Panc1 (cell line): ENCODE measurements around the gene TP53RK. TPM values are rescaled to one million over a fixed set of nuclear protein-coding genes. Genes with fewer than 3 reads are reported as not detected.

ENCODE experiments used
- ATAC-seq: fragments of 200-7000 bp; cut with Tn5 transposase; 2 replicates; pipeline ENCODE4 v1.9.1; 2020; ENCODE audit warnings: mild to moderate bottlenecking, moderate library complexity
- BruUV-seq: library from RNA; stranded (reverse); fragments of 400-500 nt; replicated peaks from 2 replicates; lab custom pipeline; 2021; lab: Mats Ljungman, UMichigan
- CTCF ChIA-PET: fragments of 300-600 bp; sonication (Branson Sonifier 250); formaldehyde crosslinking; loops from one replicate; lab custom pipeline; 2022; ENCODE audit warnings: antibody characterized with exemption; lab: Charles Lee
- POLR2A ChIA-PET: fragments of 300-600 bp; sonication (Branson Sonifier 250); formaldehyde crosslinking; loops from one replicate; lab custom pipeline; 2022; ENCODE audit warnings: antibody characterized with exemption; lab: Charles Lee
- DNase-seq: peaks from one replicate; pipeline ENCODE4 v3.0.0-alpha.2; 2010; ENCODE audit warnings: low read depth, low spot score
- H3K27ac ChIP-seq: 2 replicates; pipeline ENCODE4 v1.5.1; 2011; ENCODE audit warnings: mild to moderate bottlenecking, low read length, inconsistent platforms
- H3K27me3 ChIP-seq: fragments of 200-500 bp; sonication (Bioruptor generic); 2 replicates; pipeline ENCODE4 v1.6.0; 2014; ENCODE audit warnings: low read length, inconsistent platforms; ENCODE audit not compliant: control insufficient read depth, insufficient read depth
- H3K36me3 ChIP-seq: fragments of 200-500 bp; sonication (Bioruptor generic); 2 replicates; pipeline ENCODE4 v1.5.1; 2014; ENCODE audit warnings: inconsistent platforms, mild to moderate bottlenecking, low read length, moderate library complexity; ENCODE audit not compliant: control insufficient read depth, insufficient read depth
- H3K4me1 ChIP-seq: 2 replicates; pipeline ENCODE4 v1.5.1; 2011; ENCODE audit warnings: inconsistent platforms, mild to moderate bottlenecking, low read length, moderate library complexity; ENCODE audit not compliant: control insufficient read depth, insufficient read depth
- H3K4me3 ChIP-seq, 2 experiments: 2 replicates each; pipeline ENCODE4 v1.5.1; 2011 to 2012; ENCODE audit warnings: low read depth in 2 of 2, low read length in 2 of 2, mild to moderate bottlenecking in 2 of 2, inconsistent platforms in 1 of 2, moderate library complexity in 1 of 2
- H3K9me3 ChIP-seq: fragments of 200-500 bp; sonication (Bioruptor generic); 2 replicates; pipeline ENCODE4 v1.5.1; 2014; ENCODE audit warnings: low read depth, mild to moderate bottlenecking, inconsistent platforms, low read length, moderate library complexity; ENCODE audit not compliant: control insufficient read depth, insufficient read depth
- CTCF ChIP-seq: fragments of 450-650 bp; IDR thresholded peaks from 2 replicates; pipeline ENCODE4 v1.5.1; 2017; ENCODE audit warnings: mild to moderate bottlenecking
- POLR2AphosphoS5 ChIP-seq: IDR thresholded peaks from 2 replicates; pipeline ENCODE4 v1.6.1; 2012; ENCODE audit warnings: mild to moderate bottlenecking, low read depth, low read length, moderate library complexity
- REST ChIP-seq, 2 experiments: IDR thresholded peaks; 2 replicates each; pipeline ENCODE4 v1.6.1; 2011 to 2012; ENCODE audit warnings: low read depth in 2 of 2, control low read depth in 1 of 2, low read length in 1 of 2, mild to moderate bottlenecking in 1 of 2, moderate library complexity in 1 of 2; ENCODE audit not compliant: insufficient read depth in 1 of 2
- SIN3A ChIP-seq: IDR thresholded peaks from 2 replicates; pipeline ENCODE4 v1.6.1; 2012; ENCODE audit warnings: low read depth, mild to moderate bottlenecking, low read length, moderate library complexity, borderline replicate concordance; ENCODE audit not compliant: insufficient read depth
- TCF7L2 ChIP-seq: IDR thresholded peaks from 2 replicates; pipeline ENCODE4 v1.6.1; 2011; ENCODE audit warnings: mild to moderate bottlenecking, low read depth, low read length, inconsistent platforms
- in situ Hi-C: cut with HindIII; loops from 2 replicates; pipeline ENCODE4 v1.10.0; 2016; ENCODE audit warnings: low sequenced_read_pairs, low pct_unique_long_range_greater_than_20kb
- intact Hi-C: fragments of 100-400 bp; cut with micrococcal nuclease; formaldehyde crosslinking; loops from one replicate; pipeline ENCODE4 v1.10.0; 2022; ENCODE audit not compliant: unreplicated experiment
- total RNA-seq: library from RNA; stranded (reverse); gene quantifications from one replicate; pipeline ENCODE4 v1.2.1, GENCODE V29; 2021; ENCODE audit not compliant: unreplicated experiment

TP53RK gene
- total RNA-seq, 1 experiment from 2014 or later = 13.7 TPM

GRCh38 chr20:46652699-46653098 is 36.5 kb downstream of the TP53RK start:
- POLR2A ChIA-PET = interaction anchor here (0.6 kb wide), 1 partner anchor 37 kb away, joined by 3 read pairs; no protein-coding TSS in a partner anchor
- BruUV-seq = no TSS peak
- in situ Hi-C loops = no loop called here

GRCh38 chr20:46651091-46651962 is 37.9 kb downstream of the TP53RK start, which contains the start of gene SLC13A3:
TSS of gene SLC13A3 (minus strand) at chr20:46651459. CDS start at chr20:46651421, 38 bp downstream.
- DNase-seq (no peak), ATAC-seq (peak; percentile 79)
- Histone ChIP-seq H3K36me3 (no peaks in the 10 kb centered on the region), H3K4me1 (no peaks in the 10 kb centered on the region), H3K4me3 (peak within 1 kb of the TSS; percentile 24 to 25; a peak in 3 of 4 replicates), H3K27me3 (peaks cover 29% of the 10 kb centered on the region), H3K9me3 (no peaks in the 10 kb centered on the region), H3K27ac (no peak within 1 kb of the TSS)
- ChIA-PET POLR2A (no interaction called here), CTCF (no interaction called here)
- intact Hi-C loops = no loop called here
- no TSS peak for BruUV-seq
- in situ Hi-C loops = no loop called here
- TF ChIP-seq TCF7L2 (no peak), POLR2AphosphoS5 (no peak), CTCF (no peak), REST (IDR thresholded peaks at IDR 0.05; ENCODE audit: insufficient read depth in 1 of 2, low read depth in 2 of 2, low read length in 1 of 2) (no peak)

More at GRCh38 chr20:46652699-46653098, 36.5 kb downstream of the TP53RK start:
- no peak for TF ChIP-seq CTCF
- no peak for TF ChIP-seq TCF7L2
- no peak for TF ChIP-seq SIN3A
- no peak for TF ChIP-seq POLR2AphosphoS5
- TF ChIP-seq REST (IDR thresholded peaks at IDR 0.05; ENCODE audit: insufficient read depth in 1 of 2, low read depth in 2 of 2, low read length in 1 of 2) = no peak
- no peak overlapping the region for H3K27ac ChIP-seq
- H3K27me3 ChIP-seq = peaks cover 29% of the 10 kb centered on the region
- no peaks in the 10 kb centered on the region for H3K9me3 ChIP-seq
- intact Hi-C loops = no loop called here
- CTCF ChIA-PET = no interaction called here
- no peak overlapping the region for H3K4me3 ChIP-seq
- no peak for ATAC-seq
- H3K36me3 ChIP-seq = no peaks in the 10 kb centered on the region
- DNase-seq = no peak
- H3K4me1 ChIP-seq = no peaks in the 10 kb centered on the region
